HT-29 (cell line): Measurements from ENCODE around the gene MAGEB2. TPM values are rescaled to one million over a fixed set of nuclear protein-coding genes. Genes with fewer than 3 reads are reported as not detected.

Source experiments
- total RNA-seq: library from RNA; depleted of rRNA; stranded (reverse); fragments of >200 nt; shearing (Covaris generic); gene quantifications from 2 replicates; pipeline ENCODE4 v1.2.3, GENCODE V29; 2014; rRNA removed

MAGEB2 gene
- total RNA-seq, 1 experiment from 2014 or later: not detected

Other genes with a start within 250 kb of the MAGEB2 start
- gene MAGEB3, start 15.1 kb downstream of the MAGEB2 start, total RNA-seq: not detected in 2 replicates
- not detected in 2 replicates for gene MAGEB4, start 26.4 kb downstream of the MAGEB2 start, total RNA-seq
- not detected in 2 replicates for gene MAGEB1, start 31.6 kb downstream of the MAGEB2 start, total RNA-seq
- not detected in 2 replicates for gene NR0B1, start 93.8 kb downstream of the MAGEB2 start, total RNA-seq